SKM-1 treated with dmso at 0.1 percent for 144 hours (cell line): Measurements from ENCODE around the gene RXFP2.

Experiments
- DNase-seq: peaks from one replicate; lab custom pipeline; 2025; ENCODE audit not compliant: unreplicated experiment; lab: John Stamatoyannopoulos, UW

Gene RXFP2

GRCh38 chr13:31765138-31765785, 25.9 kb downstream of the RXFP2 start:
- no peak for DNase-seq

GRCh38 chr13:31767175-31767900, 28.0 kb downstream of the RXFP2 start:
- DNase-seq = no peak

GRCh38 chr13:31768351-31768750, 29.0 kb downstream of the RXFP2 start:
- DNase-seq = no peak

GRCh38 chr13:31769575-31769974, 30.2 kb downstream of the RXFP2 start:
- DNase-seq = no peak

GRCh38 chr13:31772231-31772630, 32.9 kb downstream of the RXFP2 start:
- no peak for DNase-seq

GRCh38 chr13:31773538-31773937, 34.2 kb downstream of the RXFP2 start:
- no peak for DNase-seq

- DNase-seq = no peak
Measured at GRCh38 chr13:31774186-31774750, 34.9 kb downstream of the RXFP2 start.

GRCh38 chr13:31775148-31775547, 35.8 kb downstream of the RXFP2 start:
- no peak for DNase-seq

- no peak for DNase-seq
Measured at GRCh38 chr13:31775686-31776085, 36.4 kb downstream of the RXFP2 start.

GRCh38 chr13:31781064-31781463, 41.7 kb downstream of the RXFP2 start:
- DNase-seq = no peak

- DNase-seq = no peak
Measured at GRCh38 chr13:31786011-31786410, 46.7 kb downstream of the RXFP2 start.

- DNase-seq = no peak
Measured at GRCh38 chr13:31790992-31791391, 51.7 kb downstream of the RXFP2 start.

- DNase-seq = no peak
Measured at GRCh38 chr13:31793246-31793645, 53.9 kb downstream of the RXFP2 start.

GRCh38 chr13:31794452-31794851, 55.1 kb downstream of the RXFP2 start:
- no peak for DNase-seq

- peak; percentile 8 for DNase-seq
Measured at GRCh38 chr13:31797154-31797775, 57.9 kb downstream of the RXFP2 start.

- DNase-seq = no peak
Measured at GRCh38 chr13:31798189-31798588, 58.9 kb downstream of the RXFP2 start.

- DNase-seq = peak; percentile 23
Measured at GRCh38 chr13:31801088-31801487, 61.8 kb downstream of the RXFP2 start.

- DNase-seq = peak; percentile 51
Measured at GRCh38 chr13:31803311-31803710, 64.0 kb downstream of the RXFP2 start.

GRCh38 chr13:31805841-31806240, 66.5 kb downstream of the RXFP2 start:
- DNase-seq = no peak

GRCh38 chr13:31807090-31807541, 67.8 kb downstream of the RXFP2 start:
- DNase-seq = peak; percentile 86

GRCh38 chr13:31814536-31814935, 75.2 kb downstream of the RXFP2 start:
- no peak for DNase-seq
